ENCODE results near the gene NIN.

DNA sequence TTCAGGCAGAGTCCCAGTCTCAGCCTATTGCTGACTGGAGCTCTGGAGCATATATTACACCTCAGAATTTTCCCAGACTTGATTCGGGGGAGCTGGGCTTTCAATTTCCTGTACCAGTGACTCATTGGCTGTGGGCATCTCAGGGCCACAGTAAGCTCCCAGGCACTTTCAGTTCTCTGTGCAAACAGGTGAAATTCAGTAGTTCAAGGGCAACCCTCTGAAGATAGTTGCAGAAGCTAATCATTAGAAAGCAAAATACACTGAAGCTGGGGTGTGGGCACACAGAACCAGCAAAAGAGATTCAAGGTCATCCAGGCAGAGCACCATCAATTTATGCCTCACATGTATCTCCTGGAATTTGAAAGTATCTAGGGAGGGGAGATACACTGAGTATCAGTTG, 8.1 kb upstream of the NIN start:
- TF ChIP-seq CTCF (IDR thresholded peaks at IDR 0.05) = no peak
- TF ChIP-seq POLR2AphosphoS5 (IDR thresholded peaks at IDR 0.05) = no peak
- no peak for TF ChIP-seq POLR2A (IDR thresholded peaks at IDR 0.05)
